IPS-NIHi11 (cell line): ENCODE results near the gene FANCG.

Experiments used
- DNase-seq: peaks from one replicate; pipeline ENCODE4 v3.0.0; 2012; ENCODE audit warnings: mixed read lengths, low spot score

FANCG gene

GRCh38 chr9:35079426-35080341 lies at the start of gene FANCG:
TSS of gene FANCG (minus strand) at chr9:35079942. CDS start at chr9:35079524, 418 bp downstream.
- DNase-seq: peak; percentile 92

- peak; percentile 78 for DNase-seq
Observed at GRCh38 chr9:35116898-35117551, 37.3 kb upstream of the FANCG start.

- no peak for DNase-seq
Observed at GRCh38 chr9:35116539-35116897, 36.8 kb upstream of the FANCG start.

- peak; percentile 92 for DNase-seq
Observed at GRCh38 chr9:35115680-35116538, 36.2 kb upstream of the FANCG start, which contains the start of gene ATOSB. TSS of gene ATOSB (minus strand) at chr9:35115862. CDS start at chr9:35108274, 7,588 bp downstream.

- DNase-seq: no peak
Observed at GRCh38 chr9:35114840-35115628, 35.3 kb upstream of the FANCG start.

DNA sequence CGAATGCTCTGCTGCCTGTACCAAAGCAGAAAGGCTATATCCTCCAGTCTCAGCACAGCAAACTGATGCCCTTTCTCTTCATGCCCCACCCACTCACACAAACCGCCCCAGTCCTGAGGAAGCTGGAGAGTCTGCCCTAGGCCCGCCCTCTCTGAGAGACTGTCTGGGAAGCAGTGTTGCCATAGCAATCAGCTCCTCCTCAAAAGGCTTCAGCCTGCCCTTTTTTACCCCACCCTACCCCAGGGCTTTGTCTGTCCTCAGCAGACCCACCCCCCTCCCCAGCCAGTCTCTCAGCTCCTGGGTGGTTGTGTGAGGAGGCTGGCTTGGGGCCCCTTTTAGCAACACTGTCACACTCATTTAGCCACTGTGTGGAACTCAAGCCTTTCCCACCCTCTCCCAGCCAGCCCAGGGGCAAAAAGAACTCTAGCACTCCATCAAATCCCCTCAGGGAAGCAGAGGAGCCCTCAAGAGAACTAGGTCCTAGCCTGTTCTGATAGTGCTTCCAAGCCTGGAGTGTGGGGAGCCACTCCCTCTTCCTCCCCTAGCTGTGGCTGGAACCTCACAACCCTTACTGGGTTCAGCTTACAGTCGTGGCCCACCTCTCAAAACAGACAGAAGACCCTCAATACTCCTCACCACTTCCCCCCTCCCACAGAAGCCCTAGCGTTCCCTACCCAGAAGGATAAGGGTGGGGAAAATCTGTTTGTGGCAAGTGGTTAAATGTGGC lies 34.5 kb upstream of the FANCG start:
- DNase-seq: peak; percentile 57

- no peak for DNase-seq
Observed at GRCh38 chr9:35112257-35113020, 32.7 kb upstream of the FANCG start.

DNA sequence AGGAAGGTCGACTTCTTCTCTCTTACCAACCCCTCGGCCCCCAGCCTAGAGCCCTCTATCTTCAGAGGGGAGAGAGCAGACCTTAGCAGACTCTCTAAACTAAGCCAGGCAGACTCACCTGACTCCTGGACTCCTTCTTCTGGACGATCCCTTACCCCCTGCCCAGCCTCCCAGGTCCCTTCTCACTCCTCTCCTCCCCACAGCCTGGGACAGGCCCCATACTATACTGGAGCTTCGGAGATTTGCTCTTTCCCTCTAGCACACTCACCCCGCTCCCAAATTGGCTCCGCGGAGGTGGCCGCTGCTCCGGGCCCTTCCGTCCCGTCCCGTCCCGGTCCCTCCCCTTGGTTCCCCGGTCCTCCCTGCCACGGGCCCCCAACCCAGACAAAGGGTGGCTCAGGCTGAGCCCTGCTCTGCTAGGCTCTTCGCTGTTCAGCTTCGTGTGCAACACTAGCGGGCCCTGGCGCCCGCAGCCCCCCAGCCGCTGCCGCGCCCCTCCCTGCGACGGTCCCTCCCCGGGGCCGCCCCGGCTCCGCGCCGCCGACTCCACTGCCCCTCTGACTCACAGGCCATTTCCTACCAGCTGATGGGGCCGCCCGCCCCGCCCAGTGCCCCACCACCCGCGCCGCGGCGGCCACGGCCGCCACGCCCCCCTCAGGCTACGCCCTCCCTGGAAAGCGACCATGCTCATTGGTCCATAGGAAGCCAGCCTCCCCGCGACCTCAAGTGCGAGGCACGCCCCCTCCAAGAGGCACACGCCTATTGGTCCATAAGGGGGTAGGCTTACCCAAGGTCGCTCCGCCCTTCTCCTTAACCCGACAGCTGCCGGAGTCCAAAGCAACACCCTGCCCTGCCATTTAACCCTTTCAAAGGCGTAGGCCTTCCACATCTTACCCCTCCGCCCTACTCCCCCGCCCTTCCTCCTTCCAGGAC lies 31.5 kb upstream of the FANCG start:
- peak; percentile 96 for DNase-seq

GRCh38 chr9:35110327-35110761 lies 30.6 kb upstream of the FANCG start:
- no peak for DNase-seq

- no peak for DNase-seq
Observed at GRCh38 chr9:35108946-35109575, 29.3 kb upstream of the FANCG start.

- DNase-seq: no peak
Observed at GRCh38 chr9:35108461-35108860, 28.7 kb upstream of the FANCG start.

DNA sequence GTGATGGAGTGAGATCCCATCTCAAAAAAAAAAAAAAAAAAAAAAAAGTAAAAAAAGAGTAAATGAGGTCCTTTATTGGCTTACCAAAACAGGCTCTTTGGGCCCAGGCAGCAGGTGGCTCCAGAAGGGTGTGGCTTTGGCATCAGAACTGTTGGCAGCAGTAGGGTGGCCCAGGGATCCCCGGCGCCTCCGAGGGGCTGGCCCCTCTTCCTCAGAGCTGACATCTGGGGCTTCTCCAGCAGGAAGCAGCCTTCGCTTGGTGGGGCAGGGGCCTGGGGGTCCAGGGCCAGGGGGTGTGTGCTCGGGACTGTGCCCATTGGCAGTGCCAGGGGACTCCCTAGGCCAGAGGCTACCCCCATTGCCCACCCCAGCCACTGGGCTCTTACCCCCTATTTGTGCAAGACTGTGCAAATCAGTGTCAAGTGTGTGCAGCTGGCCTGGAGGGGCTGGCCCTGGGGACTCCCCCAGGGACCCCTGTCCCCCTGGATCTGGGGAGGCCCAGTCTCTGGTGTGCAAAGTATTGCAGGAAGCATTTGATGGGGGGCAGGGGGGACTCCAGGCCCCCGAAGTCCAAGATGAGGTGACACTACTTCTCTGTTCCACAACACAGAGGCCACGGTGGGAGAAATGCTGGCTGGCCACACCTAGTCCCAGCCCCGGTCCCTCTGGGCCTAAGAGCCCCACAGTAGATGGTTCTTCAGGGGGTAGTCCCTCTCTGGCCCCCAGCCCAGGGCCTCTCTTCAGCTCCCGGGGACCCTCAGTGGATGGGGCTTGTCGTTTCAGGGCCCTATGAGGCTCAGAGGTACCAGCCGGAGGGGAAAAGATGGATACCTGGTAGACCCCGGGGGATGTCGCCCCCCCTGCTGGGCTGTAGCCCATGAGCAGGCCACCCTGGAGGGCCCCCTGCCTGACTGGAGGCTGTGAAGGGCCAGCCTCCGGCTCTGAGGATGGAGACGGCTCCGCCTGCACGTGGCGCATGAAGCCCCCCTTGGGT lies 27.9 kb upstream of the FANCG start:
- DNase-seq: no peak

DNA sequence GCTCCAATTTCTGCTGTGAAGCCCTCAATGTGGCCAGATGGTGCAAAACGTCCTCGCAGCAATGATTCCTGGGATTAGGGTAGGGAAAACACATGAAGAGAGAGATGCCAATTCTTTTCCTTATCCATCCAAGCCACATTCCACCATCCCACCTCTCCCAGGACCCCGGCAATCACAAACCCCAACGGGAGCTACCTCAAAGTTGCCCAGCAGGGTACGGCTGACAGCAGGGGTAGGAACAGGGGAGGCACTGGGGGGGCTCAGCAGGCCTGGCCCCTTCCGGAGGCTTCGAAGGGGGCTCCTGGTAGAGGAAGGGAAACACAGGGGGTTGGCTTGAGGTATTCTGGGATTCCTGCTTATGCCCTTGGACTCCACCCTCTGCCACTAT lies 26.6 kb upstream of the FANCG start:
- DNase-seq: no peak

DNA sequence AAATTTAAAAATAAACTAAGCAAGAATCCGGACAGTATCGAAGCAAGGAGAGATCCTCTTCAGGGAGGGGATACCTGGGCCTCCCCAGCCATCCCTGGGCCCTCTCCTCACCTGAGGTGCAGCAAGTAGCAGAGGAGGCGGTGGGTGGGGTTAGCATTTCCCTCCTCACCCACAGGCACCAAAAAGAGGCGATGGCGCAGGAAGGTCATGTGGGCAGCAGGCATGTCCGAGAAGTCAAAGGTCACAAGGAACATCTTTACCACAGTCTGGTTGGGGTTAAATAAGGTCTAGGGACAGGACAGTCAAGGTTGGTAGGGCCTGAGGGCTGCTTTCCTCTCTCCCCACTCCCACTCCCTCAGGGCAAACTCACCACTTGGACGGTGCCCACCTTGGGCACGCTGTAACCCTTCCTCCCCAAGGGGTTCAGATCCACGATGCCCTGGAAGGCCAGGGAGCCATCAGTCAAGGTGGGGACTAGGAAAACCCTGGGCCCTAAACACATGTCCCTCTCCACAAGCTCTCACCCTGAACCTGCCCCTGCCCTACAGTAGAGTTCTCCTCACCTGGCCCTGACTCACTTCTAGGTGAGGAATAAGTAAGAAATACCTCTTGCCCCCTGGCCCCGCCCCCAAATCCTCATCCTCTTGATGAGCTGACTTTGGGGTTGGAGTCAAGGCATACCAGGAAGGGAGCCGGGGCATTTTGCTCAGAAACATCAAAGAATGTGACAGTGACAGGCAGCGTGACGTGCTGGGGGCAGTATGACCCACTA lies 26.0 kb upstream of the FANCG start:
- DNase-seq: no peak

- no peak for DNase-seq
Observed at GRCh38 chr9:35105126-35105525, 25.4 kb upstream of the FANCG start.

GRCh38 chr9:35104586-35104985 lies 24.8 kb upstream of the FANCG start:
- no peak for DNase-seq
